SHP77 treated with DMSO at 0.1 percent for 48 hours (cell line): ENCODE results near the gene SMYD3.

Experiments used
- DNase-seq: peaks from one replicate; lab custom pipeline; 2025; lab: John Stamatoyannopoulos, UW

Gene SMYD3

DNA sequence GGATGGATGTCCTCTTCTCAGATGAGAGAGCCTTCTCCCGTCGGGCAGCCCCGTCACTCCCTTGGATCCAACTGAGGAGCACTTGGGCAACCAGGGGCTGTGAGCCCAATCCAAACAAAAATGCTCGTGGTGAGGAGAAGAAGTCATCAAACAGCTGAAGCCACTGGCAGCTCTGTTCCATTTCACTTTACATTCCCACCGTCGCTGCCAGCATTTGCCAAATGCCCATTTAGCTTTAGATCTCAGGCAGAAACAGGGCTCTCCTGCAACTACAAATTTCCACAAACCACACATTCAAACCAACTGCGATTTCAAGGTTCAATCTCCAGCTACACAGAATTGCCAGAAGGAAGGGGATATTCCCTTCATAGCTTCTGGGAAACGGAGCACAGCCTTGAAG, 634.6 kb downstream of the SMYD3 start:
- DNase-seq: no peak

- no peak for DNase-seq
Measured at GRCh38 chr1:245871915-245872314, 635.2 kb downstream of the SMYD3 start.

- DNase-seq: no peak
Measured at GRCh38 chr1:245871191-245871590, 635.9 kb downstream of the SMYD3 start.

GRCh38 chr1:245870698-245871097, 636.4 kb downstream of the SMYD3 start:
- no peak for DNase-seq

DNA sequence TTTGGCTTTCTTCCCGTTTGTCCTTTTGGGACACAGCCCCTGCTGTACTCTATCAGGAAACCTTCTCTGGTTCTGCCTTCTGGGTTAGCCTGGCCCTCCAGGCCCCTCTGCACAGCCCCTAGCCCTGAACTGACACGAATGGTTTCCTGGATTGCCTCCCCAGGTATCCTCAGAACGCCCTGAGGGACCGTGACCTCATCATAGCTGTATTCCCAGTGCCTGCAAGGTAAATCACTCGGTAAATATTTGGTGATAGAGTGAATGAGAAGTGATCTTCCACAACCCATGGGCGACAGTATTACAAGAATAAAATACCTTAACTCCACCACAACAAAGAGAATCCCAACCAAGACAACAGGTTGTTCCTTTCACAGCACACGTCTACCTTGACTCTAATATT, 637.2 kb downstream of the SMYD3 start:
- no peak for DNase-seq

DNA sequence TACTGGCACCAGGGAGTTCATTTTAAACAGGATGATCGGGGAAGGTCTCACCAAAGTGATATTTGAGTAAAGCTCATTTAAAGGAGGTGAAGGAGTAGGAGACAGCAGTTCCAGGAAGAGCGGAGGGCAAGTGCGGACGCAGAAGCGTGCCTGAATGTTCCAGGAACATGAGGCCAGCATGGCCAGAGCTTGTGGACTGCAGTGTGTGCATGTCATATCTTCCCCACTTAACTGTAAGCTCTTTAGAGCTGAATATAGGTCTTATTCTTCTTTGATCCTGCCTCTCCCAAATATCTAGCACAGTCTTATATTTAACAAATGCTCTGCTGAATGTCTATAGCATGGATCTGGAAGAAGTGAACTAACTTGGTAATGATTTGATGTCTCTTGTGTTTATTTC, 639.3 kb downstream of the SMYD3 start:
- no peak for DNase-seq

DNA sequence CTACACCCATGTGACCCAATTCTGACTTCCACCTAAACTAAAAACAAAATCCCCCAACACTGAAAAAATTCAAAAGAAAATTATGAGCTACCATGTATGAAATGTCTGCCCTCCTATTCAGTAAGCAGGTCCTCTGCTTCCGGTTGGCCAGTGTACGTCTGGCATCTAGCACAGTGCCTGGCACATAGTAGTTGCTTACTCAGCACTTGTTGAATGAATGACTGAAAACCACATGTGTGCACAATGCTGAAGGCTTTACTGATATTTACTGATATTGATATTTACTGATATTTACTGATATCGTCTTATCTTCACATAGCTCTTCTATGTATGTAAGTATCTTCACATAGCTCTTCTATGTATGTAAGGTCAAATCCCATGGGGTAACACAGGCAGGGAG, 642.2 kb downstream of the SMYD3 start:
- DNase-seq: no peak

- DNase-seq: no peak
Measured at GRCh38 chr1:245863566-245864184, 643.4 kb downstream of the SMYD3 start.

DNA sequence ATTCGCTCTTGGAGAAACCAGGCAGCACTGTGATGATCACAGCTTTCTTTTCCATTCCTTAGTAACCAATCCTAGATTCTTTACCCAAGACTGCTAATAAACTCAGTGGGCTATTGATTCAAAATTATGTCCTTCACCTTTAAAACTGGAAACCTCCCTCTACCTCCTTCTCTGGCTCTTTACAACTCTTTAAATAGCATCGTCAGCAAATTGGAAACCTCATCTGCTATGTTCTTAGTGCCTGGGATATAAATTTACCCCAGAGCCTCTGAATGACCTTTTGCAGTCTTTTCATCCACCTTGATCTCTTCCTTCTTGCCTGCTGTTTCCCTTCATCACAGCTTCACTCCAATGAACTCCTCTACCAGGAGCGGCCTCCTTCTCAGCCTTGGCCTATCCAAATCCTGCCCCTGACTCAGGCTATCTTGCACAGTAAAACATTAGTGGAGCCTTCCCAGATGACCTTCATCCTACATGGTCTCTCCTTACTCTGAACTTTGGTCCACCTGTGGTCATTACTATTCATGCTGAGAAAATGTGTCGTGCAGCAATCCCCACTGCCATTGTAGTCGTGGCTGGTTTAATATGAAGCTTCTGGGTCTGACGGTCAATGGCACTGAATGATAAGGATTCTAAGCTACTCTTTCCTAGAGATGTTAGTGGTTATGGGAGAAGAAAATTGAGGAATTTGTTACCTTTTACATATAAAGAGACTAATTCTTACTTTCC, 644.1 kb downstream of the SMYD3 start:
- DNase-seq: no peak

DNA sequence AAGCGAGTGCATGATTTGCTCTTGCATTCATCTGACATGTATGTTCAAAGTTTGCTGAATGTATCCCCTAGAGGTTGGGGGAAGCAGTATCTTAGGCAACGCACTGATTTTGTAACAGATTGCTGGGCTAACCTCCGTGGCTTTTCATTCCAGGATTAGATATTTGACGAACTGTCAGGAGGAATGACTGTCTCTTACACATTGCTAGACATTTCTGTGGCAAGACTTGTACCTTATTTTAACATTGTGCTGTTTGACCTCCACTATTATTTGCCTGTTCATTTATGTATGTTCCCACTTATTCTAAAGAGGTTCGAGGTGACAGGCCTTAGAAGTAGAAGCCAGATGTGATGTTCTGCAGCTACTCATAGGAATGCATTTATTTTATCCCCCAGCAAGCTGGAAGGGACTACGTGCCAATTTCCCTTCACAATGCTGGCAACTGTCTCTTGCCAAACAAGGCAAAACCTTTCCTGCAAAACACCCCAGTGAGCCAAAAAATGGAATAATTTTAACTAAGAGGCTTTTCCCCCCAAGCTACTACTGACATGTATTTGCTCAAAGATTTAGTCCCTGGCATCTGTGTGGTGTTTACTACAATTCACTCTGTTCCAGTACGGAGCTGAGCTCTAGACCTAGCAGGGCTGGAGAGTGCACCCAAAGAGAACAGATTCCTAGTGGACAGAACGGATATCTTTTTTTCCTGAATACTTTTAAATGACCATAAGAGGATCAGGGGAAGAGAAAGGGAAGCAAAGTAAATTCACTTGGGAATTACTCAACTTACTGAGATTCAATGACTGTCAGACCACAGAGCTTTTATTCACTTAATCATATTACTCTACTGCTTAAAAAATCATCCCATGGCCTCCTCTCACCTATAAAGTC, 646.2 kb downstream of the SMYD3 start:
- DNase-seq: no peak

GRCh38 chr1:245859493-245860114, 647.5 kb downstream of the SMYD3 start:
- DNase-seq: no peak

- DNase-seq: no peak
Measured at GRCh38 chr1:245858722-245859492, 648.2 kb downstream of the SMYD3 start.

DNA sequence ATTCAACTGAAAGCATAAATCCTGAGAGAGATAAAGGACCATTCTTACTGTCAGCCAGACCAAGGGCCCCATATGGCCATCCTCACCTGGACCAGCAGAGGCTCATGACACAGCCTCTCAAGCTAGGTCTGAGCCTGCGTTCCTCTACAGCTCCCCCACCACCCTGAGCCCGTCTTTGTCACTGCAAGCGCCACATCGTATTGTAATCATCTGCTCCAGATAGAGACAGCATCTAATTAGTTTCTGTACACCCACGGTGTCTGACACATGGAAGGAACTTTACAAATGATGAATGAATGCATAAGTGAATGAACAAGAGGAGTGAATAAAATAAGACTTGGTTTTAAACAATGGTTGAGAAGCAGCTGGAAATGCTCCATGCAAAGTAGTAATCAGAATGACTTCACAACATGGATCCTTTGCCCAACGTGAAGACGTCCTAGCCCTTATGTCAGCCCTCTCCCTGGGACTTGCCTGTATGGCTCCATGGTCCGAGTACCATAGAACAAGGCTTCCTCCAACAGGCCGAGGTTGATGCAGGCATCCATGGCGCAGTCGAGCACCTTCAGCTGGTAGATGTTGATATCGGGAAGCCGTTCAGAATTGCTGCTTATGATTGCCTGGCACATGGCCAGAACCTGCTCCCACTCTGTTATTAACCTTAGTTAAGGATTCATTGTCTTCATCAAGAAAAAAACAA, 648.9 kb downstream of the SMYD3 start:
- no peak for DNase-seq

GRCh38 chr1:245856944-245857531, 650.0 kb downstream of the SMYD3 start:
- no peak for DNase-seq

DNA sequence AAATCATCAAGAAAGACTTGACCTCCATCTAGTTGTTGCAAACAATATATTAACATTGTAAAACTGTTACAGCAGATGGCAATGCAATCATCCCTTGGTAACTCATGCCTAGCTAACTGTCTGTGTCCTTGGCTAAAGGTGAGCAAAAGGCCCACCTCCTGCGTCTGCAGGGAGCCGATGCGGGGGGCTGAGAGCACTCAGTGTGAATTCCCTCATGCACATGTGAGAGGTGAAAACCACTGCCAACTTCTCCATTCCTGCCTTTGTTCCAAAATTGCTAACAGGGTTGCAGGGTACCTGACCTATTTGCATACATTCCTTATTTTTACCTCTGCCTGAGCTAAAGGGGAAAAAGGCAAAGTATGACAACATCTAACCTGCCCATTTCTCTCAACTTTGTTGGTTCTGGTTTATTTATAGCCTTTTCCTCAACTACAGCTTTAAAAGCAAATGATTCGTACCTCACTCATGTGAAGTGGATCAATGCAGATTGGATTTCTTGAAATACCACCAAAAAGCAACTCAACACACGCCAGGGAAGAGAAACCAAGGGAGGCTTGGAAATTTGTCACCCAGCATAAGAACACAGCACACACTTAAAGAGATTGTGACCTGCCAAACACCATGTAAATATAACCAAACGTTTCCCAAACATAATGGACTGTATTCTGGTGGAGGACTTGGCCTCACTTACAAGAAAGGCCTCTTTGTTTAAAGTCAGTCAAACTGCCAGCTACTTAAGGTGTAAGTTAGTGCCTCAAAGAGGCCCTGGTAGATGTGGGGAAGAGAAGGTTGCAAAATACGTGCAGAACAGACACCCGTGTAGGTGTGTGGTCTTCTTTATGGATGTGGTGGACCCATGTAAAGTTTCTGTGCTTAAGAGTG, 651.0 kb downstream of the SMYD3 start:
- no peak for DNase-seq

DNA sequence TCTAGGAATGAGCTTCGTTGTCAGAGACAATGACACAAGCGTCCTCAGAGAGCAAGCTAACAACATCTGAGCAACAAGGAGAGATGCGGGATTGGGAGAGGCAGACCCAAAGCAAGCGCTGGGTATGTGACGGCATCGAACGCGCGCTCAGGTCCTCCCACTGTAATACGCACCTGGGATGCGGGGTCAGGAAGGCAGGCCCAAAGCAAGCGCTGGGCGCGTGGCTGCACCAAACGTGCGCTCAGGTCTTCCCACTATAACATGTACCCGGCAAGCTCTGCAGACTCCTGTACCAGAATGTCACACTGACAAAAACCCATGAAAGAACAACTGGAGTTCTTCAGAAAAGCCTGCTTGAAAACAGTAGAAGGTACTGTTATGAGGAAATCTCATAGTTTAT, 653.8 kb downstream of the SMYD3 start:
- DNase-seq: no peak

DNA sequence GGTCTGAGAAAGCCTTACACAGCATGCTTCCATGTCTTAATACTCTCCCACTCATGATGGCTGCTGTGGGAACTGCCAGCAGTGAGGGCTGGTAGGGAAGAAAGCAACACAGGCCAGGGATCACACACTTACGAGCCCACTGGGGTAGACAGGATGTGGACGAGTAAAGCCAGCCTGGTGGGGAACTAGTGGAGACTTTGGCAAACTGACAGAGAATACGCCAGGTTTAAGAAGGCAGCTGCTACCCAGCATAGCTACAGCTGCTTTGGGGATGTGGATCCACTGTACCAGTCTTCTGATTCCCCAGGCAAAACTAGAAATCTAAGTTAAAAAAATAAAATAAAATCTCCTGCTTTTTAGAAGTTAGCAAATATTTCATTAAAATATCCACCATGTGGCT, 664.0 kb downstream of the SMYD3 start:
- no peak for DNase-seq

DNA sequence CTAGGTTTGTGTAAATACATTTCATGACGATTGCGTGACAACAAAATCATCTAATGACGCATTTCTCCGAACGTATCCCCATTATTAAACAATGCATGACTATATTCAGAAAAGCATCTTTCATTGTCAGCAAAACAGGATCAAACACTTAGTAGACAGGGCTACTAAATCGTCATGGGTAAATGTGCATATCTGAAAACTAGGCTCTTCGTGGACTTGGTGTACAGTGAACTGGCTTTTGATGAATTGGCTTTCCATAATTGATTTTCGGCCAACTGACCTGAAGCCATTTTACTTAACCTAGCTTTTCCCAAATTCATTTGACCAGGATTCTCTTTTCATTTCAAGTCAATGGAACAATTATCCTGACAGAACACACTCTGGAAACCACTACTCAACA, 665.0 kb downstream of the SMYD3 start:
- no peak for DNase-seq

DNA sequence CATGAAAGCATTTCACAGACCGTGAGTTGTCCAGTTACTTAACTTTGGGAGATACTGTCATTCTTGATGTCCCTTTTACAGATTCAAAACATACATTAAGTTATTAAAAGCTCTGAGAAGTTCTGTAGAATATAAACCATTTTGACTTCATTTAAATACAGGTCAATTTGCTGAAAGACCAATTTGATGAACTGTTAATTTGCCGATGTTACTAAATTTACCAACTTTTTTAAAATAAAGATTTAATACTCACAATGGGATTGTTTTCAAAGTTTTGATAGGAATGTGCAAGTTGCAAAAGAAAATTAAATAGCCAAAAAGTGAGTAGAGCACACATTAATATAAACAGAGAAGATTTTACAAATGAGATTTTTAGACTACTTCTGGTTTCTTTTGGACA, 666.1 kb downstream of the SMYD3 start:
- DNase-seq: no peak

- no peak for DNase-seq
Measured at GRCh38 chr1:245837718-245838117, 669.4 kb downstream of the SMYD3 start.
